B cell (primary cell): ENCODE data around the gene TSC22D1. TPM values are rescaled to one million over a fixed set of nuclear protein-coding genes. Genes with fewer than 3 reads are reported as not detected.

ENCODE experiments used
- ATAC-seq: fragments of 200-7000 bp; cut with Tn5 transposase; one replicate; pipeline ENCODE4 v1.10.0; 2021; ENCODE audit warnings: low read depth, mild to moderate bottlenecking, moderate number of reproducible peaks, moderate library complexity
- CTCF ChIA-PET: fragments of 350-600 bp; sonication (Branson Sonifier 250); formaldehyde crosslinking; loops from one replicate; lab custom pipeline; 2021; ENCODE audit warnings: antibody characterized with exemption, inconsistent platforms; lab: Charles Lee
- POLR2A ChIA-PET: fragments of 350-600 bp; sonication (Branson Sonifier 250); formaldehyde crosslinking; loops from one replicate; lab custom pipeline; 2021; ENCODE audit warnings: antibody characterized with exemption; lab: Charles Lee
- DNase-seq: peaks from one replicate; pipeline ENCODE4 v3.0.0; 2013
- H2AFZ ChIP-seq: 2 replicates; pipeline ENCODE4 v1.6.1; 2012; ENCODE audit warnings: mild to moderate bottlenecking, low read depth, low read length; ENCODE audit not compliant: insufficient read depth, poor library complexity, severe bottlenecking
- H3K27ac ChIP-seq, 2 donors: 1 replicate in 1 of 2; 2 replicates in 1 of 2; pipeline ENCODE4 v1.5.1; 2012 to 2013; ENCODE audit warnings: low read length in 2 of 2, mild to moderate bottlenecking in 2 of 2, moderate library complexity in 1 of 2
- H3K27me3 ChIP-seq, 4 experiments: fragments of 200-600 bp in 1 of 4; sonication (generic) in 1 of 4; replicated peaks in 1 of 4; 1 replicate in 2 of 4; 2 replicates in 2 of 4; pipeline versions ENCODE4 v1.6.1 to v1.7.0; 2013 to 2016; ENCODE audit warnings: low read length in 3 of 4, mild to moderate bottlenecking in 2 of 4, mixed read lengths in 1 of 4, moderate library complexity in 1 of 4; ENCODE audit not compliant: insufficient read depth in 4 of 4, control insufficient read depth in 3 of 4; ENCODE audit errors: control extremely low read depth in 1 of 4
- H3K36me3 ChIP-seq, 2 experiments: replicated peaks in 1 of 2; 1 replicate in 1 of 2; 2 replicates in 1 of 2; pipeline versions ENCODE4 v1.6.1 to v1.7.1; 2013; ENCODE audit warnings: low read length in 1 of 2; ENCODE audit not compliant: insufficient read depth in 2 of 2, control insufficient read depth in 1 of 2; ENCODE audit errors: control extremely low read depth in 1 of 2, extremely low read depth in 1 of 2
- H3K4me1 ChIP-seq, 2 donors: fragments of 200-600 bp in 1 of 2; sonication (generic) in 1 of 2; 1 replicate in 1 of 2; 2 replicates in 1 of 2; pipeline versions ENCODE4 v1.5.1 to v1.6.1; 2013 to 2017; ENCODE audit warnings: low read length in 2 of 2; ENCODE audit not compliant: control insufficient read depth in 2 of 2, insufficient read depth in 2 of 2
- H3K4me2 ChIP-seq: replicated peaks from 2 replicates; pipeline ENCODE3; 2012; ENCODE audit warnings: mild to moderate bottlenecking, low read depth, low read length; ENCODE audit not compliant: poor library complexity, severe bottlenecking
- H3K4me3 ChIP-seq, 5 experiments: fragments of 200-600 bp in 1 of 5; sonication (generic) in 1 of 5; 1 replicate in 3 of 5; 2 replicates in 2 of 5; pipeline versions ENCODE4 v1.5.1 to v1.7.0; 2011 to 2016; ENCODE audit warnings: low read length in 4 of 5, mild to moderate bottlenecking in 4 of 5, low read depth in 2 of 5, control low read depth in 1 of 5, moderate library complexity in 1 of 5; ENCODE audit not compliant: insufficient read depth in 1 of 5; ENCODE audit errors: control extremely low read depth in 1 of 5, extremely low read depth in 1 of 5
- H3K79me2 ChIP-seq: fragments of 200-600 bp; sonication (generic); one replicate; pipeline ENCODE4 v1.6.0; 2016; ENCODE audit warnings: low read length; ENCODE audit not compliant: control insufficient read depth, insufficient read depth
- H3K9ac ChIP-seq: fragments of 200-600 bp; sonication (generic); 2 replicates; pipeline ENCODE4 v1.6.1; 2017; ENCODE audit warnings: mild to moderate bottlenecking, low read length, moderate library complexity
- H3K9me3 ChIP-seq, 3 donors: one replicate each; pipeline versions ENCODE4 v1.6.1 to v1.7.1; 2013; ENCODE audit warnings: low read length in 2 of 3; ENCODE audit not compliant: control insufficient read depth in 2 of 3, insufficient read depth in 1 of 3; ENCODE audit errors: control extremely low read depth in 1 of 3
- H4K20me1 ChIP-seq: 2 replicates; pipeline ENCODE4 v1.6.0; 2012; ENCODE audit warnings: mild to moderate bottlenecking, low read length; ENCODE audit not compliant: insufficient read depth, control insufficient read depth, poor library complexity, severe bottlenecking
- H3K27ac Mint-ChIP-seq: one replicate; pipeline ENCODE4 v1.8.0; 2021; ENCODE audit warnings: mixed read lengths
- H3K27me3 Mint-ChIP-seq: one replicate; pipeline ENCODE4 v1.8.0; 2021; ENCODE audit warnings: mixed read lengths
- H3K4me1 Mint-ChIP-seq: one replicate; pipeline ENCODE4 v1.8.0; 2021; ENCODE audit warnings: mixed read lengths
- H3K4me3 Mint-ChIP-seq: one replicate; pipeline ENCODE4 v1.8.0; 2021; ENCODE audit warnings: mixed read lengths
- H3K9me3 Mint-ChIP-seq: one replicate; pipeline ENCODE4 v1.8.0; 2022; ENCODE audit warnings: mixed read lengths; ENCODE audit not compliant: insufficient read depth
- CTCF ChIP-seq: fragments of 200-600 bp; IDR thresholded peaks from one replicate; pipeline ENCODE4 v1.8.0; 2022; ENCODE audit warnings: antibody characterized with exemption, mild to moderate bottlenecking
- EZH2 ChIP-seq: IDR thresholded peaks from 2 replicates; pipeline ENCODE4 v1.6.1; 2012; ENCODE audit warnings: borderline replicate concordance, low read depth, mild to moderate bottlenecking, moderate library complexity, low read length; ENCODE audit not compliant: insufficient read depth, poor library complexity, severe bottlenecking
- WGBS: methylation state at CpG from one replicate; pipeline ENCODE4 v1.1.5; 2013; ENCODE audit warnings: missing lambda C conversion rate; ENCODE audit not compliant: insufficient coverage; 5-methylcytosine and 5-hydroxymethylcytosine counted together
- intact Hi-C: fragments of 100-400 bp; cut with micrococcal nuclease; formaldehyde crosslinking; loops from one replicate; pipeline ENCODE4 v1.10.0; 2022
- polyA plus RNA-seq: library from polyadenylated mRNA; depleted of rRNA; stranded (reverse); fragments of >200 nt; gene quantifications from 2 replicates; pipeline ENCODE4 v1.2.3, GENCODE V29; 2012
- total RNA-seq, 2 donors: library from RNA; stranded (reverse); fragments of 120-200 nt in 1 of 2; gene quantifications; 1 replicate in 1 of 2; 2 replicates in 1 of 2; pipeline versions ENCODE4 v1.2.3 to v1.2.4, GENCODE V29; 2013 to 2022

Gene TSC22D1
- total and polyA plus RNA-seq, 2 donors (not counting 1 experiment from before 2014, with no cell fraction given): 7.0 to 36.6 TPM

DNA sequence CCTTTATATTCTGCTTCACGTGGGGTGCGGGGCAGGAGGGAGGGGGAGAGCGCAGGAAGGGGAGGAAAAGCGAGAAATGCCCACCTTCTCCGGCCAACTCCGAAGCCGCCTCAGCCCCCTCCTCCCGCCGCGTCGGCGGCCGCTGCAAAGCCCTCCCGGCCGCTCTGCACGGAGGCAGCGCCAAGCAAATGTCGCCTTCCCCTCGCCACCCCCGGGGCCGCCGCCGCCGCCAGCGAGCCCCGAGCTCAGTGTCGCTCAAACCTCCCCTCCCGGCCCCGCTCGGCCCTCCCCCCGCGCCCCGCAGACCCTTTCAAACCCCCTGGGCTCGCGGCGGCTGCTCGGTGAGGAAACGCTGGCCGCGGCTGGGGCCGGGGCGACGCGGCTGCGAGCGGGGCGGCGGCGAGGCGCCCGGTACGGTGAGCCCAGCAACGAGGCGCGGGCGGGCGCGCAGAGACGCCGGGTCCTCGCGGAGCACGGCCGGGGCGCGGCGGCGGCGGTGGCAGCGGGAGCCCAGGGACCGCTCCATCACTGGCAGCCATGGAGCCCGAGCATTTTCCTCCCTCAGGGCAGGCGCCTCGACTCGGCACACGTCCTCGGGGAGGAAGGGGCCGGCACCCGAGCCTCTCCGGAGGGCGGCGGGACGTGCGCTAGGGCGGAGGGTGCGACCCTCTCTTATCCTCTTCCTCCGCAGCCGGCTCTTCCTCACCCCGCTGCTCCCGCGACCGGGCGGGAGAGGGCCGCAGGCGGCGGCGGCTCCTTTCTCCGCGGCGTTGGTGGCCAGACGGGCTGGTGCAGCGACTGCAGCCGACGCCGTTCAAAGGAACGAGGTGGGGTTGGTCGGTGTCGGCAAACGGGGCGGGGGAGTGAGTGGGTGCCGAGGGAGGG lies 463 bp upstream of the TSC22D1 start:
- intact Hi-C loops: loop anchor here (1.0 to 10.0 kb wide), 11 partner anchors 94 to 1478 kb away; partner anchors contain the start of genes CCDC122, COG3, GPALPP1 and LACC1
- Histone ChIP-seq H3K27me3 (no peaks in the 10 kb centered on the region), H4K20me1 (no peaks in the 10 kb centered on the region), H3K27ac (peak overlapping the region; percentile 97 to 98), H2AFZ (peak overlapping the region; percentile 91), H3K9ac (peak overlapping the region; percentile 87), H3K4me1 (peaks cover 13 to 18% of the 10 kb centered on the region in 2 donors), H3K79me2 (peaks cover 5% of the 10 kb centered on the region), H3K4me3 (peak overlapping the region; percentile 55 to 94 (median 77)), H3K9me3 (no peaks in the 10 kb centered on the region), H3K4me2 (peak overlapping the region; percentile 95), H3K36me3 (no peaks in the 10 kb centered on the region)
- no peaks in the 10 kb centered on the region for H3K9me3 Mint-ChIP-seq
- ATAC-seq: peak; percentile 4
- ChIA-PET CTCF (no interaction called here), POLR2A (no interaction called here)
- TF ChIP-seq CTCF: no peak
- no peak for TF ChIP-seq EZH2
- H3K4me3 Mint-ChIP-seq: peak overlapping the region; percentile 97
- H3K4me1 Mint-ChIP-seq: peaks cover 33% of the 10 kb centered on the region
- WGBS: under 1% methylated on average over 103 of the region's 111 CpGs
- H3K27me3 Mint-ChIP-seq: peaks cover 6% of the 10 kb centered on the region
- H3K27ac Mint-ChIP-seq: peak overlapping the region; percentile 97
- no peak for DNase-seq

- Histone ChIP-seq H3K9ac (peak overlapping the region; percentile 87), H3K4me2 (peak overlapping the region; percentile 95), H3K27ac (no peak overlapping the region), H3K9me3 (no peaks in the 10 kb centered on the region), H3K4me1 (peaks cover 13 to 18% of the 10 kb centered on the region in 2 donors), H3K4me3 (peak overlapping the region in 1 of 5 experiments; percentile 94), H3K36me3 (no peaks in the 10 kb centered on the region), H4K20me1 (no peaks in the 10 kb centered on the region), H2AFZ (peak overlapping the region; percentile 91), H3K79me2 (peaks cover 5% of the 10 kb centered on the region), H3K27me3 (no peaks in the 10 kb centered on the region)
- Mint-ChIP-seq H3K4me3 (peak overlapping the region; percentile 97), H3K4me1 (peaks cover 33% of the 10 kb centered on the region), H3K27ac (peak overlapping the region; percentile 95), H3K9me3 (no peaks in the 10 kb centered on the region), H3K27me3 (peaks cover 6% of the 10 kb centered on the region)
- TF ChIP-seq EZH2 (no peak), CTCF (no peak)
- ChIA-PET POLR2A (no interaction called here), CTCF (interaction anchor here (0.8 to 2.4 kb wide), 3 partner anchors 91 to 395 kb away, joined by 3 to 10 read pairs (median 3); no protein-coding TSS in a partner anchor)
- DNase-seq (no peak), ATAC-seq (no peak)
- intact Hi-C loops: loop anchor here (5.0 to 10.0 kb wide), 6 partner anchors 303 to 1480 kb away; partner anchors contain the start of genes COG3 and ZC3H13
- WGBS: no CpG with 5 or more reads among the region's 1 CpG
Measured at GRCh38 chr13:44575035-44575434, 1.1 kb downstream of the TSC22D1 start.
